ENCODE measurements around the gene PPP1R15A. TPM values are rescaled to one million over a fixed set of nuclear protein-coding genes. Genes with fewer than 3 reads are reported as not detected.

The PPP1R15A gene
- total and polyA plus RNA-seq, 2 experiments from 2014 or later: 14.0 to 15.8 TPM

GRCh38 chr19:48914181-48914580 lies 42.0 kb downstream of the PPP1R15A start:
- Histone ChIP-seq H2AFZ (no peak overlapping the region), H3K27me3 (ENCODE audit: insufficient read depth) (no peaks in the 10 kb centered on the region), H3K27ac (ENCODE audit: low read depth) (no peak overlapping the region), H3K4me3 (no peak overlapping the region), H3K9me2 (ENCODE audit: insufficient read depth) (no peaks in the 10 kb centered on the region), H3K36me3 (ENCODE audit: insufficient read depth) (peaks cover 17% of the 10 kb centered on the region), H3K4me2 (no peak overlapping the region), H4K20me1 (replicated peaks; ENCODE audit: insufficient read depth) (peaks cover 3% of the 10 kb centered on the region), H3K79me2 (replicated peaks; ENCODE audit: insufficient read depth) (no peaks in the 10 kb centered on the region), H3F3A (replicated peaks; ENCODE audit: low read depth) (0 out of 2 replicates have a peak, but pooled peaks cover 11% of the 10 kb centered on the region), H3K4me1 (ENCODE audit: insufficient read depth) (no peaks in the 10 kb centered on the region)
- H3K4me1 Mint-ChIP-seq: no peaks in the 10 kb centered on the region
- ATAC-seq: no peak
- peaks cover 3% of the 10 kb centered on the region for H3K27me3 Mint-ChIP-seq (ENCODE audit: insufficient read depth, low read depth, poor library complexity)
- H3K9me3 Mint-ChIP-seq: no peaks in the 10 kb centered on the region
- TF ChIP-seq ZNF331 (CRISPR knock-in tag; IDR thresholded peaks at IDR 0.05; ENCODE audit: low read depth) (no peak), ZNF114 (CRISPR knock-in tag; IDR thresholded peaks at IDR 0.05) (no peak), STAT1 (IDR thresholded peaks at IDR 0.05; ENCODE audit: unreplicated experiment) (no peak), NANOG (IDR thresholded peaks at IDR 0.05; ENCODE audit: borderline replicate concordance) (no peak), CREB1 (CRISPR knock-in tag; IDR thresholded peaks at IDR 0.05; ENCODE audit: low read depth) (no peak), JUNB (IDR thresholded peaks at IDR 0.05; ENCODE audit: unreplicated experiment) (no peak)
- no peak overlapping the region for H3K27ac Mint-ChIP-seq
- no peak for DNase-seq (ENCODE audit: low spot score)
- peaks cover 54% of the 10 kb centered on the region for H3K36me3 Mint-ChIP-seq (ENCODE audit: low read depth)
- H3K4me3 Mint-ChIP-seq: no peak overlapping the region

- H3K36me3 Mint-ChIP-seq (ENCODE audit: low read depth): peaks cover 44% of the 10 kb centered on the region
- Histone ChIP-seq H3F3A (replicated peaks; ENCODE audit: low read depth) (0 out of 2 replicates have a peak, but pooled peaks cover 11% of the 10 kb centered on the region), H3K36me3 (ENCODE audit: insufficient read depth) (peaks cover 12% of the 10 kb centered on the region; the same call in 1 of the 2 replicates), H3K27me3 (ENCODE audit: insufficient read depth) (no peaks in the 10 kb centered on the region), H3K79me2 (replicated peaks; ENCODE audit: insufficient read depth) (no peaks in the 10 kb centered on the region), H4K20me1 (replicated peaks; ENCODE audit: insufficient read depth) (peaks cover 3% of the 10 kb centered on the region), H3K9me2 (ENCODE audit: insufficient read depth) (no peaks in the 10 kb centered on the region), H3K27ac (ENCODE audit: low read depth) (no peak overlapping the region), H2AFZ (no peak overlapping the region), H3K4me1 (ENCODE audit: insufficient read depth) (no peaks in the 10 kb centered on the region), H3K4me3 (no peak overlapping the region), H3K4me2 (no peak overlapping the region)
- H3K27ac Mint-ChIP-seq: no peak overlapping the region
- peaks cover 3% of the 10 kb centered on the region for H3K27me3 Mint-ChIP-seq (ENCODE audit: insufficient read depth, low read depth, poor library complexity)
- no peak for ATAC-seq
- H3K9me3 Mint-ChIP-seq: no peaks in the 10 kb centered on the region
- no peak overlapping the region for H3K4me3 Mint-ChIP-seq
- H3K4me1 Mint-ChIP-seq: no peaks in the 10 kb centered on the region
- DNase-seq (ENCODE audit: low spot score): no peak
- TF ChIP-seq STAT1 (IDR thresholded peaks at IDR 0.05; ENCODE audit: unreplicated experiment) (no peak), ZNF331 (CRISPR knock-in tag; IDR thresholded peaks at IDR 0.05; ENCODE audit: low read depth) (no peak), REST (IDR thresholded peaks at IDR 0.05; ENCODE audit: unreplicated experiment) (no peak), ZNF462 (CRISPR knock-in tag; IDR thresholded peaks at IDR 0.05) (no peak), EZH2 (IDR thresholded peaks at IDR 0.05; ENCODE audit: low read depth, unreplicated experiment) (no peak), JUNB (IDR thresholded peaks at IDR 0.05; ENCODE audit: unreplicated experiment) (no peak), POLR2AphosphoS5 (IDR thresholded peaks at IDR 0.05; ENCODE audit: low read depth) (no peak), NANOG (IDR thresholded peaks at IDR 0.05; ENCODE audit: borderline replicate concordance) (no peak), ZNF114 (CRISPR knock-in tag; IDR thresholded peaks at IDR 0.05) (no peak), ETS1 (IDR thresholded peaks at IDR 0.05) (no peak)
These were observed 43.5 kb downstream of the PPP1R15A start for GRCh38 chr19:48915757-48916156.
